Measurements from ENCODE around the gene SMYD3.
A peak's percentile ranks its signal among the peaks of the same experiment; 100 is the strongest.

SMYD3 gene

GRCh38 chr1:246145900-246146299 lies 361.2 kb downstream of the SMYD3 start:
- no peak overlapping the region for H3K27ac Mint-ChIP-seq
- no peak overlapping the region for H3K4me3 Mint-ChIP-seq
- no peak for ATAC-seq (ENCODE audit: low read depth)
- H3K4me1 Mint-ChIP-seq, result no peaks in the 10 kb centered on the region
- no peaks in the 10 kb centered on the region for H3K9me3 Mint-ChIP-seq
- no peak for DNase-seq (ENCODE audit: low spot score in 2 of 2)
- peaks cover 21% of the 10 kb centered on the region for H3K36me3 Mint-ChIP-seq
- H3K27me3 Mint-ChIP-seq, result no peaks in the 10 kb centered on the region

GRCh38 chr1:246144931-246145330 lies 362.1 kb downstream of the SMYD3 start:
- Mint-ChIP-seq H3K27me3 (no peaks in the 10 kb centered on the region), H3K4me1 (no peaks in the 10 kb centered on the region), H3K9me3 (no peaks in the 10 kb centered on the region), H3K4me3 (no peak overlapping the region), H3K27ac (no peak overlapping the region), H3K36me3 (peaks cover 22% of the 10 kb centered on the region)
- DNase-seq (ENCODE audit: low spot score in 2 of 2) (no peak), ATAC-seq (ENCODE audit: low read depth) (no peak)

GRCh38 chr1:246142320-246142893 lies 364.7 kb downstream of the SMYD3 start:
- no peaks in the 10 kb centered on the region for H3K4me1 Mint-ChIP-seq
- DNase-seq (ENCODE audit: low spot score in 2 of 2), result no peak
- no peak overlapping the region for H3K27ac Mint-ChIP-seq
- ATAC-seq (ENCODE audit: low read depth), result no peak
- H3K9me3 Mint-ChIP-seq, result peaks cover 1% of the 10 kb centered on the region
- H3K36me3 Mint-ChIP-seq, result peaks cover 15% of the 10 kb centered on the region
- no peaks in the 10 kb centered on the region for H3K27me3 Mint-ChIP-seq
- no peak overlapping the region for H3K4me3 Mint-ChIP-seq

GRCh38 chr1:246141306-246141705 lies 365.8 kb downstream of the SMYD3 start:
- DNase-seq (ENCODE audit: low spot score in 2 of 2) (no peak), ATAC-seq (ENCODE audit: low read depth) (no peak)
- H3K27me3 Mint-ChIP-seq, result no peaks in the 10 kb centered on the region
- no peak overlapping the region for H3K4me3 Mint-ChIP-seq
- H3K27ac Mint-ChIP-seq, result no peak overlapping the region
- H3K36me3 Mint-ChIP-seq, result peaks cover 12% of the 10 kb centered on the region
- peaks cover 1% of the 10 kb centered on the region for H3K9me3 Mint-ChIP-seq
- no peaks in the 10 kb centered on the region for H3K4me1 Mint-ChIP-seq

GRCh38 chr1:246139745-246140182 lies 367.3 kb downstream of the SMYD3 start:
- no peak for ATAC-seq (ENCODE audit: low read depth)

GRCh38 chr1:246138781-246139180 lies 368.3 kb downstream of the SMYD3 start:
- Mint-ChIP-seq H3K27me3 (no peaks in the 10 kb centered on the region), H3K27ac (no peak overlapping the region), H3K4me1 (no peaks in the 10 kb centered on the region), H3K9me3 (peaks cover 1% of the 10 kb centered on the region), H3K36me3 (peaks cover 4% of the 10 kb centered on the region), H3K4me3 (no peak overlapping the region)
- ATAC-seq (ENCODE audit: low read depth) (no peak), DNase-seq (ENCODE audit: low spot score in 2 of 2) (no peak)

More at GRCh38 chr1:246139745-246140182, 367.3 kb downstream of the SMYD3 start:
- H3K4me3 Mint-ChIP-seq, result no peak overlapping the region
- peaks cover 1% of the 10 kb centered on the region for H3K9me3 Mint-ChIP-seq
- no peak overlapping the region for H3K27ac Mint-ChIP-seq
- no peak for DNase-seq (ENCODE audit: low spot score in 2 of 2)
- peaks cover 6% of the 10 kb centered on the region for H3K36me3 Mint-ChIP-seq
- no peaks in the 10 kb centered on the region for H3K27me3 Mint-ChIP-seq
- H3K4me1 Mint-ChIP-seq, result no peaks in the 10 kb centered on the region

- ATAC-seq (ENCODE audit: low read depth), result no peak
- H3K4me1 Mint-ChIP-seq, result no peaks in the 10 kb centered on the region
- no peak for DNase-seq (ENCODE audit: low spot score in 2 of 2)
- peaks cover 1% of the 10 kb centered on the region for H3K9me3 Mint-ChIP-seq
- H3K36me3 Mint-ChIP-seq, result peaks cover 4% of the 10 kb centered on the region
- H3K27ac Mint-ChIP-seq, result no peak overlapping the region
- H3K4me3 Mint-ChIP-seq, result no peak overlapping the region
- no peaks in the 10 kb centered on the region for H3K27me3 Mint-ChIP-seq
Observed at GRCh38 chr1:246136477-246136876, 370.6 kb downstream of the SMYD3 start.

GRCh38 chr1:246134789-246135188 lies 372.3 kb downstream of the SMYD3 start:
- H3K4me3 Mint-ChIP-seq, result no peak overlapping the region
- H3K4me1 Mint-ChIP-seq, result no peaks in the 10 kb centered on the region
- ATAC-seq (ENCODE audit: low read depth), result no peak
- H3K36me3 Mint-ChIP-seq, result peaks cover 5% of the 10 kb centered on the region
- no peaks in the 10 kb centered on the region for H3K27me3 Mint-ChIP-seq
- no peak overlapping the region for H3K27ac Mint-ChIP-seq
- H3K9me3 Mint-ChIP-seq, result peaks cover 1% of the 10 kb centered on the region
- DNase-seq (ENCODE audit: low spot score in 2 of 2), result no peak

- ATAC-seq (ENCODE audit: low read depth) (no peak), DNase-seq (ENCODE audit: low spot score in 2 of 2) (no peak)
- Mint-ChIP-seq H3K4me3 (no peak overlapping the region), H3K9me3 (no peaks in the 10 kb centered on the region), H3K36me3 (peaks cover 3% of the 10 kb centered on the region), H3K27ac (no peak overlapping the region), H3K4me1 (no peaks in the 10 kb centered on the region), H3K27me3 (no peaks in the 10 kb centered on the region)
Observed at GRCh38 chr1:246131095-246131494, 376.0 kb downstream of the SMYD3 start.

GRCh38 chr1:246128494-246129069 lies 378.5 kb downstream of the SMYD3 start:
- no peaks in the 10 kb centered on the region for H3K27me3 Mint-ChIP-seq
- no peaks in the 10 kb centered on the region for H3K4me1 Mint-ChIP-seq
- no peak overlapping the region for H3K27ac Mint-ChIP-seq
- no peak overlapping the region for H3K4me3 Mint-ChIP-seq
- ATAC-seq (ENCODE audit: low read depth), result no peak
- DNase-seq (ENCODE audit: low spot score in 2 of 2), result no peak
- no peaks in the 10 kb centered on the region for H3K9me3 Mint-ChIP-seq
- peaks cover 11% of the 10 kb centered on the region for H3K36me3 Mint-ChIP-seq

- no peaks in the 10 kb centered on the region for H3K4me1 Mint-ChIP-seq
- ATAC-seq (ENCODE audit: low read depth) (no peak), DNase-seq (ENCODE audit: low spot score in 2 of 2) (no peak)
- H3K27me3 Mint-ChIP-seq, result no peaks in the 10 kb centered on the region
- no peak overlapping the region for H3K27ac Mint-ChIP-seq
- H3K4me3 Mint-ChIP-seq, result no peak overlapping the region
- peaks cover 15% of the 10 kb centered on the region for H3K36me3 Mint-ChIP-seq
- H3K9me3 Mint-ChIP-seq, result no peaks in the 10 kb centered on the region
Observed at GRCh38 chr1:246126580-246126979, 380.5 kb downstream of the SMYD3 start.

GRCh38 chr1:246122071-246122470 lies 385.0 kb downstream of the SMYD3 start:
- peaks cover 16% of the 10 kb centered on the region for H3K36me3 Mint-ChIP-seq
- ATAC-seq (ENCODE audit: low read depth), result no peak
- peaks cover 3% of the 10 kb centered on the region for H3K4me1 Mint-ChIP-seq
- H3K27ac Mint-ChIP-seq, result no peak overlapping the region
- DNase-seq (ENCODE audit: low spot score in 2 of 2), result no peak
- peaks cover 2% of the 10 kb centered on the region for H3K9me3 Mint-ChIP-seq
- no peaks in the 10 kb centered on the region for H3K27me3 Mint-ChIP-seq
- no peak overlapping the region for H3K4me3 Mint-ChIP-seq

- DNase-seq (ENCODE audit: low spot score in 2 of 2) (no peak), ATAC-seq (ENCODE audit: low read depth) (no peak)
- H3K36me3 Mint-ChIP-seq, result peaks cover 16% of the 10 kb centered on the region
- H3K27me3 Mint-ChIP-seq, result no peaks in the 10 kb centered on the region
- H3K4me3 Mint-ChIP-seq, result no peak overlapping the region
- H3K4me1 Mint-ChIP-seq, result peaks cover 3% of the 10 kb centered on the region
- peaks cover 2% of the 10 kb centered on the region for H3K9me3 Mint-ChIP-seq
- H3K27ac Mint-ChIP-seq, result no peak overlapping the region
Observed at GRCh38 chr1:246121533-246121932, 385.5 kb downstream of the SMYD3 start.

- peak; percentile 96 for ATAC-seq (ENCODE audit: low read depth)
- Mint-ChIP-seq H3K4me1 (peaks cover 7% of the 10 kb centered on the region), H3K27me3 (no peaks in the 10 kb centered on the region), H3K36me3 (peaks cover 18% of the 10 kb centered on the region), H3K9me3 (peaks cover 2% of the 10 kb centered on the region), H3K27ac (no peak overlapping the region), H3K4me3 (peak overlapping the region; percentile 72)
- DNase-seq (ENCODE audit: low spot score in 2 of 2), result peak; percentile 19 to 37
Observed at GRCh38 chr1:246117066-246117791, 389.9 kb downstream of the SMYD3 start.
